Suppressor macrophage treated with lipopolysaccharide for 1 hour (primary cell): ENCODE results near the gene LRP8.

Source experiments
- DNase-seq, 3 donors: peaks; one replicate each; pipeline ENCODE4 v3.0.0-alpha.2; 2020 to 2022

Gene LRP8

GRCh38 chr1:53328009-53328461 lies at the start of gene LRP8:
LRP8 (minus strand) TSS chr1:53328070; CDS start chr1:53327912, 158 bp downstream.
- DNase-seq: peak; percentile 69 to 93 (median 84)

GRCh38 chr1:53377438-53377841 lies 49.6 kb upstream of the LRP8 start:
- DNase-seq: no peak

GRCh38 chr1:53376742-53377437 lies 49.0 kb upstream of the LRP8 start:
- DNase-seq: no peak

- DNase-seq: no peak
These were observed 48.2 kb upstream of the LRP8 start for GRCh38 chr1:53376041-53376461.

- no peak for DNase-seq
These were observed 47.6 kb upstream of the LRP8 start for GRCh38 chr1:53375440-53375839.

GRCh38 chr1:53373246-53373645 lies 45.4 kb upstream of the LRP8 start:
- DNase-seq: no peak

- DNase-seq: no peak
These were observed 44.7 kb upstream of the LRP8 start for GRCh38 chr1:53372501-53372951.

- no peak for DNase-seq
These were observed 44.0 kb upstream of the LRP8 start for GRCh38 chr1:53371851-53372250.

- no peak for DNase-seq
These were observed 43.3 kb upstream of the LRP8 start for GRCh38 chr1:53371121-53371666.

GRCh38 chr1:53370369-53370961 lies 42.6 kb upstream of the LRP8 start:
- no peak for DNase-seq

- DNase-seq: no peak
These were observed 41.9 kb upstream of the LRP8 start for GRCh38 chr1:53369761-53370160.

- no peak for DNase-seq
These were observed 41.3 kb upstream of the LRP8 start for GRCh38 chr1:53369034-53369750.

GRCh38 chr1:53368314-53369033 lies 40.6 kb upstream of the LRP8 start:
- no peak for DNase-seq

- peak; percentile 56 to 59 (median 59) for DNase-seq
These were observed 39.8 kb upstream of the LRP8 start for GRCh38 chr1:53367503-53368313.

GRCh38 chr1:53366901-53367502 lies 39.1 kb upstream of the LRP8 start:
- DNase-seq: no peak

GRCh38 chr1:53365437-53366063 lies 37.7 kb upstream of the LRP8 start:
- DNase-seq: peak in 1 of 3 donors; percentile 17

- no peak for DNase-seq
These were observed 35.2 kb upstream of the LRP8 start for GRCh38 chr1:53362851-53363642.

GRCh38 chr1:53362270-53362669 lies 34.4 kb upstream of the LRP8 start:
- no peak for DNase-seq

- peak; percentile 53 to 61 (median 54) for DNase-seq
These were observed 33.7 kb upstream of the LRP8 start for GRCh38 chr1:53361541-53361961.

GRCh38 chr1:53359934-53360276 lies 32.0 kb upstream of the LRP8 start:
- peak in 1 of 3 donors; percentile 7 for DNase-seq
